Activated CD8-positive, alpha-beta memory T cell treated with anti-CD3 and anti-CD28 coated beads, Interleukin-2, amount 50 U/mL, for 1 hour (primary cell): ENCODE measurements around the gene NUTM2B.
"Not testable (repeated sequence)": the region's sequence is repeated elsewhere in the genome, so short reads cannot be mapped to it uniquely, and the experiment has no call there.

Experiments used
- DNase-seq: peaks from one replicate; pipeline ENCODE4 v3.0.0-alpha.2; 2020; ENCODE audit errors: extremely low read depth

NUTM2B gene, protein sequence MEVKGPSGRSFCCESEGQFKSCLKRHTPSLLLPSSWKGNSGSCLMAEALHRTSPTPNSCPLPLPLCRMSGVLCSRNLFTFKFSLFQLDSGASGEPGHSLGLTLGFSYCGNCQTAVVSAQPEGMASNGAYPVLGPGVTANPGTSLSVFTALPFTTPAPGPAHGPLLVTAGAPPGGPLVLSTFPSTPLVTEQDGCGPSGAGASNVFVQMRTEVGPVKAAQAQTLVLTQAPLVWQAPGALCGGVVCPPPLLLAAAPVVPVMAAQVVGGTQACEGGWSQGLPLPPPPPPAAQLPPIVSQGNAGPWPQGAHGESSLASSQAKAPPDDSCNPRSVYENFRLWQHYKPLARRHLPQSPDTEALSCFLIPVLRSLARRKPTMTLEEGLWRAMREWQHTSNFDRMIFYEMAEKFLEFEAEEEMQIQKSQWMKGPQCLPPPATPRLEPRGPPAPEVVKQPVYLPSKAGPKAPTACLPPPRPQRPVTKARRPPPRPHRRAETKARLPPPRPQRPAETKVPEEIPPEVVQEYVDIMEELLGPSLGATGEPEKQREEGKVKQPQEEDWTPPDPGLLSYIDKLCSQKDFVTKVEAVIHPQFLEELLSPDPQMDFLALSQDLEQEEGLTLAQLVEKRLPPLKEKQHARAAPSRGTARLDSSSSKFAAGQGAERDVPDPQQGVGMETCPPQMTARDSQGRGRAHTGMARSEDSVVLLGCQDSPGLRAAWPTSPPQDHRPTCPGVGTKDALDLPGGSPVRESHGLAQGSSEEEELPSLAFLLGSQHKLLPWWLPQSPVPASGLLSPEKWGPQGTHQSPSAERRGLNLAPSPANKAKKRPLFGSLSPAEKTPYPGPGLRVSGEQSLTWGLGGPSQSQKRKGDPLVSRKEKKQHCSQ

DNA sequence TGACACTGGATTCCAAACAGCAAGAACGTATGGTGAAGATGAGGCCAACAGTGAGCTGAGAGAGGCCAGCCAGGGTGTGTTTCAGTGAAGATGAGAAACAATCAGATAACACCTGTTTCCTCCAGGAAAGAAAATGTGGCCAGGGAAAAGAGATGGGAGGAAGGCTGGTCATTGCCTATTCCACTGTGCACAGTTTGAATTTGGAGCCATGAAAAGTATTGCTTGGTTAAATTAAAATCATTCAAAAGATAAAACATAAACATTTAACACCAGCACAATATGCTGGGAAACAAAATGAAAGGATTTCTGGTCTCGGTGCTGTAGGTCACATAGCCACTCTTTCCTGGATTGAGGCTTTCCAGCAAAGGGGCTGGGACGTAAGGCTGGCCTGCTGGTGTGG lies at the start of gene NUTM2B:
NUTM2B (plus strand) TSS at position 301 of the 400 bp plus-strand sequence. CDS start 383 bp downstream, outside the sequence.
- DNase-seq = not testable (repeated sequence)

DNA sequence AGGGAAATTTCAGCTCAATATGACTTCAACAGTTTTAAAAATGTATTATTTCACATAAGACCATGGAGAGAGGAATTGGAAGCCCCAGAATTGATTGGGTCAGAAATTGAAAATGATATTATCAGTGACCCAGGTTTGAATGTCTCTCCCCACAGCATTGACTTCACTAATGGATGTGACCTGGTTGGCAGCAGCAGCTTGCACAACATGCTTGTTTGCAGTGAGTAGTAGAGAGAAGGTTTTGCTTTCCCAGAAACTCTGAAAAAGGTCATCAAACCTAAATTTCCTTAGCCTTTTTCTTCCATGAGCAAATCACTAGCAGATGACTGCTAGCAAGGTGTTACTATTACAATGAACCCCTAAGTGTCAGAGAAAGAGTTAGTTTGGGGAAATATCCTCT lies 39.7 kb upstream of the NUTM2B start:
- DNase-seq = not testable (repeated sequence)

DNA sequence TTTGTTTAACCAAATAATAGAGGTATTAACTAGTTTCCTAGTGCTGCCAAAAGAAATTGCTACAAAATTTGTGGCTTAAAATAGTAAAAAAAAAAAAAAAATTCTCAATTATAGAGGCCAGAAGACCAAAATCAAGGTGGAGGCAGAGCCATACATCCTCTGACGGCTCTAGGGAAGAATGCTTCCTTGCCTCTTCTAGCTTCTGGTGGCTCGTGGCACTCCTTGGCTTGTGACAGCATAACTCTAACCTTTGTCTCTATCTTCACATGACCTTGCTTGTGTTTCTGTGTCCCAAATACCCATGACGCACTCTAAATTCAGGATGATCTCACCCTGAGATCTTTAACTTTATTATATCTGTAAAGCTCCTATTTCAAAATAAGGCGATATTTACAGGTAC lies 38.3 kb upstream of the NUTM2B start:
- DNase-seq = not testable (repeated sequence)

DNA sequence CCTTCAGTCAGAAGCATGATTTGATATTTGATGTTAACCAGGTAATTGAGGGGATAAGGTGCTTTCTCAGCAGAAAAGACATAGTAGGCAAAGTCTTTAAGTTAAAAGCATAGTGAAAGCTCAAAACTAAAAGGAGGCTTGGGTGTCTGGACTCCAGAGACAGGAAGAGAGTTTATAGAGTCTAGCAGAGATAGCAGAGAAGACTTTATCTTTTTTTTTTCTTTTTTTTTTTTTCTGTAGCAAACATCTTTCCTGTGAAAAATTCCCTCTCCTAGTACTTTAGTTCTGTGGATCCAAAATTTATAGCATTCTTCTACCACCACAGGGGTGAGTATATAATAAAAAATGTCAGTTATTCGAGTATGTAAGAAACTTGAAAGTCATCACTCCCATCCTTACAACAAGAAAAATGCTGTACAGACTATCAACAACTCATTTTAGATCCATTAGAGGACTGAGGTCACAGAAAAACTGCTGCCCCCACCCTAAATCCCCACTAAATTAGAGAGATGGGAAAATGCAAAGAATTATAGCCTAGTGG lies 33.7 kb upstream of the NUTM2B start:
- DNase-seq = not testable (repeated sequence)

DNA sequence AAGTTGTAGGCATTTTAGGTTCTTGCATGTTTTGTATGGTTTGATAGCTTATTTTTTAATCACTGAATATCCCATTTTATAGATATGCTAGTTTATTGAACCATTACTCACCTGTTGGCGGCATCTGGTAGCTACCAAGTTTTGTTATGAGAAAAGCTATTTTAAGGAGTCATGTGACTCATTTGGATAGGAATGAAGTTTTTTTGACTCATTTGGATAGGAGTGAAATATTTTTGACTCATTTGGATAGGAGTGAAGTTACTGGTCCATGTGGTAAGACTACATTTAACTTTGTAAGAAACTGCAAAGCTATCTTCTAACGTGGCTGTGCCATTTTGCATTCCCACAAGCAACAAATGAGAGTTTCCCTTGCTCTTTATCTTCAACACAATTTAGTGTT lies 28.1 kb upstream of the NUTM2B start:
- DNase-seq = not testable (repeated sequence)

DNA sequence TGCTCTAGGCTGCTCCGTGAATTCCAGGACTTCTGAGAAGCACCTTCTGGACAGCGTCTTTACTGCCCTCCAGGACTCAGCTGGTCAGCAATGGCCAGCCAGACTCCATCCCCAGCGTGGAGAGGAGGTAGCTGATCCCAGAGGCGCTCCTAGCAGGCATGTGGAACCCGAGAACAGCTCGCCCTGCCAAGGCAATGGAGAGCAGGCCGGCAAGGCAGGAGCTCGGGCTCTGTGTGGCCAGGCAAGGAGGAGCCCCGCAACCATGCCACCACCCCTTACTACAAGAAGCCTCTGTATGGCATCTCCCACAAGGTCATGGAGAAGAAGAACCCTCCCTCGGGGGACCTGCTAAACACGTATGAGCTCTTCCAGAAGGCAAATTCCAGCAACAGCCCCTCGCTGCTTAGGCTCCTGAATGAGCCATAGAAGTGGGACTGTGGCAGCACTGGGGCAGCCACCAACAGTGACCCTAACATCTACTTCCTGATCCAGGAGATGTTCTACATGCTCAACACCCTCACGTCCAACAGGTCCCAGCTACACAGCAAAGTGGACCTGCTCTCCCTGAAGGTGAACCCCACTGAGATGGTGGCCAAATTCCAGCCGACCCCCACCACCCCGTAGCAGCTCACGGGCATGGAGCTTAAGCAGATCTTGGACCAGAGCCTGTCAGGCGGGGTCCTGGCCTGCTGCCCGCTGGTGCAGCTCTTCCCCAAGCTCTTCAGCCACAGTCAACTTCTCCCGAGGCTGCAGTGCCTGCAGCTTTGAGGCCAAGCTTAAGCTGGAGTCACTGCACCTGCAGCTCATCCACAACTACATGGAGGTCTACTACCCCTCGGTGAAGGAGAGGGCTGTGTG lies 19.8 kb upstream of the NUTM2B start:
- not testable (repeated sequence) for DNase-seq

DNA sequence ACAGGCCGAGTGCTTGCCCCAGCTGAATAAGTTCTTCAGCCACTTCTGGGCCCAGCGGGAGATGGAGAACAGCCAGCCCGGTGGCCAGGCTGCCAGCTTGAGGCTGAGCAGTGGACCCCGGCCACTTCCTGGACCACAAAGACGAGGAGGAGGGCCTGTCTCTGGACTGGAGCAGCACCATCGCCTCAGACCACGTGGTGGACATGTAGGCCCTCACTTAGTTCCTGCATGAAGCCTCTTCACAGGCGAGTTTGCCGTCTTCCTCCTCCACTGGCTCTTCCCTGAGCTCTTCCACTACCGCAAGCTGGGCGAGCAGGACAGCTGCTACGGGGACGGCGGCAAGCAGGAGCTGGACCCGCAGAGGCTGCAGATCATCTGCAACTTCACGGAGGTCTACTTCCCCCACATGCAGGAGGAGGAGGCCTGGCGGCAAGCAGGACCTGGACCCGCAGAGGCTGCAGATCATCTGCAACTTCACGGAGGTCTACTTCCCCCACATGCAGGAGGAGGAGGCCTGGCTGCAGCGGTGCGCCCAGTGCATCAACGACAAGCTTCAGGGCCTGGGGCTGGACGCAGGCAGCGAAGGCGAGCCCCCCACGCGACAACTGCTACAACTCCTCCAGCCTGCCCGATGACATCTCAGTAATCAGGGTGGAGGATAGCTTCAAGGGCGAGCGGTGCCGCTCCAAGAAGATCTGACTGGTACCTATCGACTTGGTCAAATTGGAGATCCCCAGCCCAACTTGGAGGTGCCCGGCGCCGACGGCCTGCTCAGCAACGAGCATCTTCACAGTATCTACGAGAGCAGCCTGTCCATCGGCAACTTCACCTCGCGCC lies 18.9 kb upstream of the NUTM2B start:
- not testable (repeated sequence) for DNase-seq

DNA sequence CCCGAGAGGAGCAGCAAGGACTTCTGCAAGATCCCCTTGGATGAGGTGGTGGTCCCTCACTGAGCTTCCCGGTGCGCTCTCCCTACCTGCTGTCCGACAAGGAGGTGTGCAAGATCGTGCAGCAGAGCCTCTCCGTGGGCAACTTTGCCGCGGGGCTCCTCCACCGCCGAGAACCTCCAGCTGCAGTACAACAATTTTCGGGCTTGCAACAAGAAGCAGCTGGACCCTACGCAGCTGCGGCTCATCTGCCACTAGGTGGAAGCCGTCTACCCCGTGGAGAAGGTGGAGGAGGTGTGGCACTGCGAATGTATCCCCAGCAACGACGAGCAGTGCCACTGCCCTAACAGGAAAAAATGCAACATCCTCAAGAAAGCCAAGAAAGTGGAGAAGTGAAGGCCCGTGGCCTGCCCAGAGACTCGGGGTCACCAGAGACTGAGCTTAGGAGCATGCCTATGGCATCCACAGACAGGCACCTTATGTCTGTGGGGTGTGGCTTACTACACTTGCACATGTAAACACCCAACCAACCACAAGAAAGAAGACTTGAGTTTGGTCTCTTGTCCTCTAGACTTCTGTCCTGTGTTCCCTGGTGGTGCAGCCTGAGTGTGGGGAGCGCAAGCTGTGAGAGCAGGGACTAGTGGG lies 17.9 kb upstream of the NUTM2B start:
- not testable (repeated sequence) for DNase-seq

DNA sequence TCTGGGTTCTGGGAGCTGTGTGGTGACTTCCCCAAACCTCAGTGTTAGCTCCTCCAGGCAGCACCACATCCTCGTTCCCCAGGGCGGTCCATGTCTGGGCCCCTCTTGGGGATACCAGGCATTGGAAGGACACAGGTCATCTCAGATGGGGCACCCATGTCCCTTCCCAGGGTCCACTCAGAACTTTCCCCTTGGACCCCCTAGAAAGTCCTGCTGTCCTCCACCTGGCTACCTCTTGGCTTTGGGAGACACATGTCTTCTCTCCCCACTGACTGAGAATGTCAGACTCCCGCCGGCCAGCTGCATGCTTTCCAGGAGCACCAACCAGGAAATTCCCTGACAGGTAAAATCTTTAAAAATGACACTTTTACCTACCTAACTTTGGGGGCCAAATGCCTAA lies 16.4 kb upstream of the NUTM2B start:
- DNase-seq = not testable (repeated sequence)

DNA sequence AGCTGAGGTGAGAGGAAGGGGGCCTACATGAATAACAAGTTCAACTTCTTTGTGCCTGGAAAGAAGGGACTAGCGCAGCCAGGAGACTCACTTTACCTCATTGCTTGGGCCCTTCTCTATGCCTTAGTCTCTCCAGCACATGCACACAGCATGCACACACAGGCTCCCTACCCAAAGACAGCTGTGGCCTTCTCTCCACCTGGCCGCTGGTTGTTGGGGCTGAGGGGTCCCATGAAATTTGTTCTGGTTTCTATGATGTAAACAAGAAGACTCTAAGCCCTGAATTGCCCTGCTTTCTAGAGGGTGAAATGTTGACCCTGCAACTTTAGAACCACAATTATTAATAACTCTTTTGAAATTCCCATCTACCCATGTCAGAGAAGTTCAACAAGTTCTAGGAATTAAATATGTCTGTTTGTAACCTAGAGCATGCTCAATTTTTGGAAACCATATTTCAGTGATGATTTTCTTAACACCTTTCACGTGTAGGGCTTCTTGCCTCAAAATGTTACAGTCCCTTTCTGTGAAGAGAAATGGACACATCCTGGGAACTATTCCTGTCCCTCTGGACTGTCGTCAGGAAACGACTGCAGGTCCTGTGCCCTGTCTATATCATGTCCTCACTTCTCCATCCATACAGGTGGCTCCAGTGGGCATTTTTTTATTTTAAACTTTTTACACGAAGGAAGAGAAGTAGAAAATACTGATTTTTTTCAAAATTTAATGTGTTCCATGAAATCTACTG lies 15.4 kb upstream of the NUTM2B start:
- not testable (repeated sequence) for DNase-seq

DNA sequence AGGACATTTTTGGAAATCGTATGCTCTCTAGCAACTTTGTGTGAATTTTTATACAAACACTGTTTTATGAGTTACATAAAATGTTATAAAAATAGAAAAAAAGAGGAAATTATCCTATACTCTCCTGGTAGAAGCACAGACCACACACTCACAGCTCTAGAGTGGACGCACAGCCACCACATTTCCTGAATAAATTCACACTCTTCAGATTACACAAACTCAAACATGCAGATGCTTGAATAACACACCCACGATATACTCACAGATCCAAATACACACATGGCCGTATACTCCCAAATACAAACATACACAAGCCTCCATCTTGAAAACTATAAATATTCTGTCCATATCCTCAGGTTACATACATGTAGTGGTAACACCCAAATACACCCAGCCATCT lies 14.2 kb upstream of the NUTM2B start:
- DNase-seq = not testable (repeated sequence)

DNA sequence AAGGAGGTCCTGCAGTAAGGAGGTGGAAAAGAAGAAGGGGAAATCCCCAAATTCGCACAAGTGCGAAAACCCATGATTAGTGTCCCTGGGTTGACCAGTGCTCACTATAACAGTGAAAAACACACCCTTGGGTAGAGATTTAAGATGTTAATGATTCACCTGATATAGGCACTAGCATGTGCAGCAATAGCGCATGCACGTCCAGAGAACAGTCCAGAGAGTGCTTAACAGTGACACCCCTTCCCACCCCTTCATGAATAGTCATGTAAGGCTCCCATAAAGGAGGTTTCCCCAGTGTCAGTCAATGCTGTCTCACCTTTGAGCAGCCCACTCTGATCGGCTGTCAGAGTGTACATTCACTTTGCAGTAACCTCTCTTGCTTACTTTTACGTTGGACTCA lies 6.4 kb upstream of the NUTM2B start:
- not testable (repeated sequence) for DNase-seq

DNA sequence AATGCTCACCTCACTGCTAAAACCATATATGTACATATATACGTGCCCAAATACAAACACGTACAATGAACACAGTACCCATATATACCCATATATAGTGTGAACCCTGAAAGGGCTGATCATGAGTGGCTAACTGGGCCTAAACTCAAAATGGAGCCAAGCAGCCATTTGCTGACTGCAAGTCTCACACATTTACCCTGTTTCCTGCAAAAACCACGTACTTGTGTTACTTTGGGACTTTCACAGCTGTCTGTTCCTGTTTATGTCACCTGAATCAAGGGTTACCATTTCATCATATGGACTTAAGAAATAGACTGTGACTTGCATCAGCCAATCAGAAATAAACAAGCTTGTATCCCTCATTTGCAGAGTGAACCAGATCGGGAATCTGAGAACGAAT lies 5.9 kb upstream of the NUTM2B start:
- not testable (repeated sequence) for DNase-seq

DNA sequence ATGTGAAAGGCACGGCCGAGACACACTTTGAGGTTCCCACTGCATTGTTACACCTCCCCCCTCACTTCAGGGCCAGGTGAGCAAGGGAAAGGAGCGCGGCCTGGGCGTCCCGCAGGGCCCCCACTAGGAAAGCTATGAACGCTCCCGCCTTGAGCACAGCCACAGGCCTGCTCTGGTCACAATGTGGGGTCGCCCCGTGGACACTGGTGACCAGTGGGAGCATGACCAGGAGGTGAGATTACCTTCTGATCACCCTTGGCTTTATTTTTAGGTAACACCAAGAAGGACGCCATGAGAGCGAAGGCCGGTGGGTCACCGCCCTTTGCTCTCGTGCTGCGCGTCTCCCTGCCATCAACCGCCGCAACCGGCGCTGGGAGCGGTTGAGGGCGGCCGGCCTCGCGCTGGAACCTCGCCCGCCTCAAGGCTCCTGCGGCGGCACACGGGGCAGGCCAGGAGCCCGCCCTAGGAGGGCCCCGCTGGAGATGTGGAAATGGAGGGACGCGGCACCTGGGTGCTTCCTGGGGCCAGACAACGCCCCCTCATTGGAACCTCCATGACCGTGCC lies 2.6 kb upstream of the NUTM2B start:
- DNase-seq = not testable (repeated sequence)

DNA sequence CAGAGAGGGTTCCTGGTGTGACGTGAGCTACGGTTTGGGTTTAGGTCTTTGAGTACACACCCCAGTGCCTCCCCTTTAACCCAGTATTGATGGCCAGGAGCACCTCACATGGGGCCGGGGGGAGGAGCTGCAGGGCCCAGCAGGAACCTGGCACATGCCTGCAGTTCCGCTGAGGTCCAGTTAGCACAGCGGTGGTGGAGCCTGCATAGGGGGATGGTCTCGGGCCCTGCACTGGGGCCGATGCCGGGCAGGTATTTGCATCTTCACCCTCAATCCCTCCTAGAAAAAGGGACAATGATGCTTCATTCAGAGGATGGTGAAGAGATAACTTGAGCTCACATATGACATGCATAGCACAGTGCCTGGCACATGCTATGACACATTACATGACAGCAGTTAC lies 4.0 kb downstream of the NUTM2B start:
- DNase-seq = not testable (repeated sequence)

DNA sequence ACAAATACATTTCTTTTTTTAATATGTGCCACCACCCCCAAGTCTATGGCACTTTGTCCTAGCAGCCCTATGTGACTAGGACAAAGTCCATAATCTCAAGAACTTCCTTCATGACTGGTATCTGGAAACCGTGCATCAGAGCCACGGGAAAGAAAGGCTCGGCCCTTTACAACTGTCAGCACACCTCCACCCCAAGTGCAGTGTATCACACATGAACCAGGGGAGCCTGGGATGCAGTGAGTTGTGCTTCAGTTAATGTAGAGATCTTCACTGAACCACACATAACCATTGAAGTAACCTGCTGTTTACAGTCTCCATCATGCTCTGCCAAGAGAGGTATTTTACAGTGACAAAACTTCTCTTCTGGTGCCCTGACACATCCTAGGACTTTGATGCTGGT lies 11.9 kb downstream of the NUTM2B start:
- DNase-seq = not testable (repeated sequence)

DNA sequence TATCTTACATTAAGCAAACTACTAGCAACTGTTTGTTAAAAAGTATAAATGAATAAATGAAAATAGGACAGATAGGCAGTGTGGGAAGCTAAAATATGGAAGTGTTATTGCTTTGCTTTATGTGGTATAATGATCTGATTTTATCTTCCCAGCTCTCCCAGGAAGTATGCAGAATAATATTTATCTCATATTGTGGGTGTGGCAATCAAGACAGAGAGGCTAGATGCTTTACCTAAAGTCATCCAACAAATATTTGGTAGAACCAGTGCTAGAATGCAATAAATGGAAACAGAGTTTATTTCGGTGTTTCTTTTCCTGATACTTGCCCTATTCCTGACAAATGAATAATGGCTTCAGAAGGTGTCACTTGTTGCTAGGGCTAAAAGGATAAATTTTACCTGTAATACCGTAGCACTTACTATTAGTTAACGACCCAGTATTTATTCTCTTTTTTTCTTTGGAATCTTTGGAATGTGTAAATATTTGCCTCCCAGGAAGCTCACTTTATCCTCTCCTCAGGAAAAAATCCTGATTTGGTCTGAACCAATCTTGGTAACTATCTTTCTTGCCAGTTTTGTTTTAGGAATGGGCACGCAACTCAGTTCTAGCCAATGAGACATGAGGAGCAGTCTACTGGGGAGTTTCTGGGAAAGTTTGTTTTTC lies 14.0 kb downstream of the NUTM2B start:
- DNase-seq = not testable (repeated sequence)

DNA sequence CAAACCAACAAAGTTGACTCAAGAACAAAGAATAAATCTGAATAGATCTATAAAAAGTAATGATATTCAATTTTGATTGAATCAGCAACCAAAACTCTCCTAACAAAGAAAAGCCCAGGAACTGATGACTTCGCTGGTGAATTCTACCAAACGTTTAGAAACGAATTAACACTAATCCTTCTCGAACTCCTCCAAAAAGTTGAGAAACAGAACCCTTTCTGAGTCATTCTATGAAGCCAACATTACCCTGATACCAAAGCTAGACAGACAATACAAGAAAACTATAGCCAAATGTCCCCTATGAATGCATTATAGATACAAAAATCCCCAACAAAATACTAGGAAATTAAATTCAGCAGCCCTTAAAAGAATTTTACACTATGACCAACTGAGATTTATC lies 17.0 kb downstream of the NUTM2B start:
- DNase-seq = not testable (repeated sequence)
